Non-pigmented ciliary epithelial cell (primary cell): ENCODE measurements around the gene UNC50.
"Not testable (repeated sequence)": the region's sequence is repeated elsewhere in the genome, so short reads cannot be mapped to it uniquely, and the experiment has no call there.

Experiments used
- DNase-seq: peaks from one replicate; pipeline ENCODE4 v3.0.0-alpha.2; 2010; ENCODE audit warnings: low read depth

The UNC50 gene

GRCh38 chr2:98576666-98577312 is 31.6 kb upstream of the UNC50 start:
- no peak for DNase-seq

- no peak for DNase-seq
Observed at GRCh38 chr2:98577313-98577712, 31.1 kb upstream of the UNC50 start.

- no peak for DNase-seq
Observed at GRCh38 chr2:98578231-98578630, 30.2 kb upstream of the UNC50 start.

- no peak for DNase-seq
Observed at GRCh38 chr2:98579926-98580325, 28.5 kb upstream of the UNC50 start.

- DNase-seq = no peak
Observed at GRCh38 chr2:98580656-98581284, 27.6 kb upstream of the UNC50 start.

GRCh38 chr2:98582523-98582922 is 25.9 kb upstream of the UNC50 start:
- no peak for DNase-seq

GRCh38 chr2:98583276-98583675 is 25.1 kb upstream of the UNC50 start:
- no peak for DNase-seq

GRCh38 chr2:98583816-98584618 is 24.4 kb upstream of the UNC50 start:
- no peak for DNase-seq

- no peak for DNase-seq
Observed at GRCh38 chr2:98585386-98585785, 23.0 kb upstream of the UNC50 start.

- DNase-seq = no peak
Observed at GRCh38 chr2:98586551-98587140, 21.7 kb upstream of the UNC50 start.

GRCh38 chr2:98588880-98589431 is 19.4 kb upstream of the UNC50 start:
- DNase-seq = no peak

GRCh38 chr2:98589489-98589888 is 18.9 kb upstream of the UNC50 start:
- DNase-seq = no peak

GRCh38 chr2:98592565-98592964 is 15.8 kb upstream of the UNC50 start:
- no peak for DNase-seq

- not testable (repeated sequence) for DNase-seq
Observed at GRCh38 chr2:98594665-98595064, 13.7 kb upstream of the UNC50 start.

- DNase-seq = peak; percentile 24
Observed at GRCh38 chr2:98598781-98599428, 9.5 kb upstream of the UNC50 start.

GRCh38 chr2:98601532-98602132 is 6.8 kb upstream of the UNC50 start:
- no peak for DNase-seq

- no peak for DNase-seq
Observed at GRCh38 chr2:98604547-98604946, 3.8 kb upstream of the UNC50 start.

GRCh38 chr2:98605076-98605475 is 3.3 kb upstream of the UNC50 start:
- DNase-seq = no peak

GRCh38 chr2:98606431-98606830 is 2.0 kb upstream of the UNC50 start:
- no peak for DNase-seq

GRCh38 chr2:98607104-98607503 is 1.3 kb upstream of the UNC50 start:
- no peak for DNase-seq

GRCh38 chr2:98607741-98608115 is 661 bp upstream of the UNC50 start:
- no peak for DNase-seq
